HG03039 (cell line): ENCODE data around the gene F2RL3.
"Not testable (repeated sequence)": the region's sequence is repeated elsewhere in the genome, so short reads cannot be mapped to it uniquely, and the experiment has no call there.

ENCODE experiments used
- ATAC-seq: cut with Tn5 transposase; IDR thresholded peaks from one replicate; pipeline ENCODE4 v1.9.1; 2021; ENCODE audit warnings: mild to moderate bottlenecking, moderate library complexity; ENCODE audit not compliant: unreplicated experiment

The F2RL3 gene

GRCh38 chr19:16919496-16919895 is 30.7 kb downstream of the F2RL3 start:
- ATAC-seq = no peak

- no peak for ATAC-seq
These were observed 32.2 kb downstream of the F2RL3 start for GRCh38 chr19:16920816-16921529.

- ATAC-seq = no peak
These were observed 33.2 kb downstream of the F2RL3 start for GRCh38 chr19:16921766-16922591.

- no peak for ATAC-seq
These were observed 33.8 kb downstream of the F2RL3 start for GRCh38 chr19:16922592-16922934.

- ATAC-seq = no peak
These were observed 34.1 kb downstream of the F2RL3 start for GRCh38 chr19:16922949-16923348.

- no peak for ATAC-seq
These were observed 39.1 kb downstream of the F2RL3 start for GRCh38 chr19:16927883-16928282.

- no peak for ATAC-seq
These were observed 39.6 kb downstream of the F2RL3 start for GRCh38 chr19:16928351-16928750.

GRCh38 chr19:16928916-16929315 is 40.1 kb downstream of the F2RL3 start:
- ATAC-seq = no peak

GRCh38 chr19:16930753-16931152 is 42.0 kb downstream of the F2RL3 start:
- ATAC-seq = no peak

GRCh38 chr19:16931306-16931705 is 42.5 kb downstream of the F2RL3 start:
- ATAC-seq = no peak

- ATAC-seq = no peak
These were observed 45.7 kb downstream of the F2RL3 start for GRCh38 chr19:16934489-16934888.

GRCh38 chr19:16936901-16937300 is 48.1 kb downstream of the F2RL3 start:
- no peak for ATAC-seq

GRCh38 chr19:16937796-16938195 is 49.0 kb downstream of the F2RL3 start:
- not testable (repeated sequence) for ATAC-seq

GRCh38 chr19:16938211-16938610 is 49.4 kb downstream of the F2RL3 start:
- no peak for ATAC-seq

GRCh38 chr19:16940063-16940462 is 51.3 kb downstream of the F2RL3 start:
- not testable (repeated sequence) for ATAC-seq

- no peak for ATAC-seq
These were observed 51.8 kb downstream of the F2RL3 start for GRCh38 chr19:16940626-16941025.
